NCI-H1436 treated with DMSO at 0.1 percent for 48 hours (cell line): ENCODE measurements around the gene PRR22.

ENCODE experiments used
- DNase-seq: peaks from one replicate; lab custom pipeline; 2025; lab: John Stamatoyannopoulos, UW

Gene PRR22

GRCh38 chr19:5784581-5785147 is at the start of gene PRR22:
Gene PRR22, minus strand, starts transcription at chr19:5784746. Its CDS starts 86 bp downstream, at chr19:5784660.
- no peak for DNase-seq

DNA sequence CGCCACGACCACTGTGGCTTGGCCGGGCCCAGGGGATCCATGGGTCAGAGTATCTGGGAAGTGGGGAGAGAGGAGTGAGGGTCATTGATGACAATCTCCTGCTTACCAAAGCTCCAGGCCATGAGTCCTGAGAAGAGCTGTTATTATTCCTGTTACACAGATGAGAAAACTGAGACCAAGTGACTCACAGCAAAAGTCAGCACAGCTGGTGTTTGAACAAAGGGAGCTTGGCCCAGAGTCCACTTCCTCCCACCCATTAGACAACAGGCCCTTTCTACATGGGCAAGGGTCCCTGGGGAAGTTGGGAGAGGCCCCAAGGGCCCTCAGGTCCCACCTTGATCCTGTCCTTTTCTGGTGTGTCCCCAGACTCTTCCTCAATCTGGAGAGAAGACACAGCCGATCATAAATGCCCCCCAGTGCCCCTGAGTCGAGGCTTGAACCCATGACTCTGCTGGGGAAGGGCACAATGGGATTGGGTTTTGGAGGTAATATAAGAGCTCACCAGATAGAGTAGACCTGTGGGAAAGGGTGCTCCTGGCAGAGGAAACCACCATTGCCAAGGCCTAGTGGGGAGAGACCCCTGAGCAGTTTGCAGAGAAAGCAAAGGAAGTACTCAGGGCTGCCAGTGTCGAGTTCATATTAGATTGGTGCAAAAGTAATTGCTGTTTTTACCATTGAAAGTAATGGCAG is 48.1 kb upstream of the PRR22 start:
- no peak for DNase-seq

DNA sequence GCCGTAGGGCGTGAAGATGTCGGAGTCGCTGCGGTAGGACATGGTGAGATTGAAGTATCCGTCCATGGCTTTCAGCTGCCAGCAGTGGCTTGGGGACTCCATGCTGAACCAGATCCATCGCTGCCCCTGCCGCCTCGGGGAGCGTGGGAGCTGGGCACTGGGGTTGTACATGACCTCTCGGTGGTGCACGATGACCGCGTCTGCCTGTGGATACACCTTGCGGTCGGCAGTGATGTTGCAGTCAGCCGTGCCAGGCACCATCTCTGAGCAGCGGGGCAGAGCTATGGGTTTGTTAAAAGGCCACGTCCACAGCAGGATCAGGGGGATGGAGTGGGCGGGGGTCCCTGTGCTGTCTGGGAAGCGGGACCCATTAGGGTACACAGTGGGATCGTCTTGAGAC is 47.5 kb upstream of the PRR22 start:
- no peak for DNase-seq

DNA sequence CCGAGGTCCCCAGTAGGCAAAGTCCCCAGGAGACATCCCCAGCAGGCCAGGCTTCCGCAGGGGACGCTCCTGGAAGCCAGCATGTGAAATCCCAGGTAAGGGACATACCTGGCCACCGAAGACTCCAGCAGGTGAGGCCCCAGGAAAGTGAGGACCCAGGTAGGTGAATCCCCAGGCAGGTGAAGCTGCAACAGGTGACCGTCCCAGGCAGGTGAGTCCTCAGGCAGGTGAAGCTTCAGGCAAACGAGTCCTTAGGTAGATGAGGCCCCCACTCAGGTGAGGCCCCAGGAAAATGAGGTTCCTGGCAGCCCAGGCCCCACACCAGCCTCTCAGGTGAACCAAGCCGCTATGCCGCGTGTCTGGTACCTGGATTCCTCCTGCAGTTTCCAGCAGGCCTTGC is 46.6 kb upstream of the PRR22 start:
- no peak for DNase-seq

- DNase-seq = no peak
These were observed 45.2 kb upstream of the PRR22 start for GRCh38 chr19:5829567-5830310.

DNA sequence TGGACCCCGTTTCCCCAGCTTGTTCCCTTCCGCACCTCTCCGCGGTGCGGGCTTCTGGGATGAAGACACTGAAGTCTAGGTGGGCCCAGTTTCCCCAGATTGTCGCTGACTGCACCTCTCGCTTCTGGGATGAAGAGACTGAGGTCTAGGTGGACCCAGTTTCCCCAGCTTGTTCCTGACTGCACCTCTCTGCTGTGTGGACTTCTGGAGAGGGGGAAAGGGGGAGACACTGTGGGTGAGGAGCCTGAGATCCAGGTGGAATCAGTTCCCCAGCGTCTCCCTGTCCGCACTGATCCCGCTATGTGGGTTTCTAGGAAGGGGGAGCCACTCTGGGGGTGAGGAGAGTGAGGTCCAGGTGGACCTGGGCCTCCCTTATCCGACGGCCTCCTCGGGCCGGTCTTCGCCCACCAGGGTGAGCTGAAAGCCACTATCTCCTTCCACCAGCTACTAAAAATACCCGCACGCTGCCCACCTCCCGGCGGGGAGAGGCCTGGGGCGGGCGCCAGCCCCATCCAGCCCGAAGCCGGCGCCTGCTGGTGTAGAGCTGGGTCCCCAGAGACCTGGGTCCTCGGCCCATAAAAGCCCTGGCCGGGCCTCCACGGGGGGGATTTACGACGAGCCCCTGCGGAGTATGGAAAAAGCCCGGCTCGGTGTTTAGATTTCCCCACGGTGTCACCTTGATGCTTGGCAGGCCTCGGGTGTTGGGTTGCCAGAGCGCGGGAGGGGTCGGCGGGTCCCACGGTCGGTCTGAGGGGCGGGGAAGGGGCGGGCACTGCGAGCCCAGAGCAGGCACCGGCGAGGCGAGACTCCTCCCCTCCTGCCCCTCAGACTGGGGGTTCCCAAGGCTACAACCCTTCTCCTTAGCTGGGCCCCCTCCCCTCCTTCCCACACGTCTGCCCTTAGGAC is 44.4 kb upstream of the PRR22 start:
- no peak for DNase-seq

GRCh38 chr19:5827891-5828660 is 43.5 kb upstream of the PRR22 start:
- peak; percentile 80 for DNase-seq

GRCh38 chr19:5827342-5827890 is 42.9 kb upstream of the PRR22 start:
- no peak for DNase-seq

DNA sequence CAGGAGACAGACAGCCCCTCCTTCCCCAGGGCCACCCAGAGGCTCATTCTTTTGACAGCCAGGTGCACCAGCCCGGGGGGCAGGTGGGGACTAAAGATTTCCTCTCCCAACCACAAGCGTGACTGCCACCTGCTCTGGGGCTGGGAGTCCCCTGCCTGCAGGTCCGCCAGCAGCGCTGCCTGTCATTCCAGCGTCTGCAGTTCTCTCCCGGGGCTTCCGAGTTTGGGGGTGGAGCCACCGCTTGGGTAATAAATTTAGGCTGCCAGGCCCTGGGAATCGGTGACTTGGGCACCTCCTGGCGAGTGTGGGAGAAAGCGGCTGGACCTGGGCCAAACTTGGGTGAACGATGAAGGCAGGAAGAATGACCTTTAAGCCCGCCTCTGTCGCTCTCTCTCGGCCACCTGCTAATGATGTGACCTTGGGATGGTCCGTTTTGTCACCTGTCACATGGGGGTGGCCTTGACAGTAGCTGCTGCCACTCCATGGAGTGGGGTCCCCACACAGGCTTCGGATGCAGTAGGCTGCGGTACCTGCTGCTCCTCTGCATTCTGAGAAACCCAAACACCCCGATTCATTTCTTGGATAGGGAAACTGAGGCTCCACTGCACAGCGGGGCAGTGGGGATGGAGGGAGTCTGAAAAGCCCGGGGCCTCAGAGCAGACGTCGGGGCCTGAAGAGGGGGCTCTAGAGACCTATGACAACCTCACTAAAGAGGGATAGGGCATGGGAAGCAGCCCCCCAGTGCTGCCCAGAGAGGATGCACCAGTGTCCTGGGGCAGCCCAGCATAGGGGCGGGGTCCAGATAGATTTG is 42.2 kb upstream of the PRR22 start:
- peak; percentile 85 for DNase-seq

GRCh38 chr19:5825178-5825577 is 40.6 kb upstream of the PRR22 start:
- DNase-seq = no peak

GRCh38 chr19:5824751-5825150 is 40.2 kb upstream of the PRR22 start:
- DNase-seq = no peak

- DNase-seq = no peak
These were observed 39.2 kb upstream of the PRR22 start for GRCh38 chr19:5823579-5824281.

DNA sequence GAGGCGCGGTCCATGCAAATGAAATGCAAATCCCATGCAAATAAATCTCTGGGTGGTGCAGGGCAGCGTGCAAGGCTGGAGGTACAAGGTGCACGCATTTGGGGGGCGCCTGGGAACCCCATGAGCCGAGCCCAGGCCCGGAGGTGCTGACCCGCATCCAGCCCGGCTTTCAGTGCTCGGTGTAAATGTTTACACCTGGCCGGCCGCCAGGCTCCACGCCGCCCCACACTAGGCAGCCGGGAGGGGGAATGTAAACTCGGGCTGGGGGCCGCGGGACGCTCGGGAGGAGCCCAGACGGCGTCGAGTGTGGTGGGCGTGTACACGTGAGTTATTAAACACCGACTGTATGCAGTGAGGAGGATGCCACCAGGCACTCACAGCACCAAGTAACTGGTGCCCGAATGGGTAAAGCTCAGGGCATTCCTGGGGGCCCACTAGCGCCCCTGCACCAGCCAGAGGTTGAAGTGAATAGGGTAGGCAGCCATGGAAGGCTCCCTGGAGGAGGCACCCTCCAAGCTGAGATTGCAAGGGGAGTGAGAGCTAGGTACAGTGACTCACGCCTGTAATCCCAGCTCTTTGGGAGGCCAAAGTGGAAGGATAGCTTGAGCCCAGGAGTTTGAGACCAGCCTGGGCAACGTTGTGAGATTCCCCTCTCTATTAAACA is 37.8 kb upstream of the PRR22 start:
- DNase-seq = no peak

- no peak for DNase-seq
These were observed 37.1 kb upstream of the PRR22 start for GRCh38 chr19:5821521-5822180.

DNA sequence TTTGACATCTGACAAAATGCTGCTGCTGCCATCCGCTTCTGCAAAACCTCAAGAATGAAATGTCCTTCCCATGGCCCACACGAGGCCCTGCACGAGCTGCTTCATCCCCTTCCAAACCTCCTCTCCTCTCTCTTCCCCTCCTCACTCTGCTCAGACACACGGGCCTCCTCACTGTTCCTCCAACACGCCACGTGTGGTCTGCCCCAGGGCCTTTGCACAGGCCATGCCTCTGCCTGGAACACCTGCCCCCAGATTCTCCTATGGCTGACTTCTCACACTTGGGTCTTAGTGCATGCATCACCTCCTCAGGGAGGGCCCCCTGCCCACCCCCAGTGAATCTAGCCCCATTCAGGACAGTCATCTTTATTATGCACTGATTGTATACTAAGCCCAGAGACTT is 36.2 kb upstream of the PRR22 start:
- no peak for DNase-seq

GRCh38 chr19:5818594-5818993 is 34.0 kb upstream of the PRR22 start:
- DNase-seq = no peak

DNA sequence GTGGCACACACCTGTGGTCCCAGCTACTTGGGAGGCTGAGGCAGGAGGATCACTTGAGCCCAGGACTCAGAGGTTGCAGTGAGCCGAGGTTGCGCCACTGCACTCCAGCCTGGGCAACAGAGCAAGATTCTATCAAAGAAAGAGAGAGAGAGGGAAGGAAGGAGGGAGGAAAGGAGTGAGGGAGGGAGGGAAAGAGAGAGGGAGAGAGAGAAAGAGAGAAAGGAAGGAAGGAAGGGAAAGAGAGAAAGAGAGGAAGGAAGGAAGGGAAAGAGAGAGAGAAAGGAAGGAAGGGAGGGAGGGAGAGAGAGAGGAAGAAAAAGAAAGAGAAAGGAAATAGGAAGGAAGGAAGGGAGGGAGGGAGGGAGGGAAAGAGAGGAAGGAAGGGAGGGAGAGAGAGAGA is 32.7 kb upstream of the PRR22 start:
- DNase-seq = no peak

GRCh38 chr19:5814852-5815246 is 30.3 kb upstream of the PRR22 start:
- no peak for DNase-seq
